HCT116 (cell line): ENCODE data around the gene ZFHX3.

Experiments used
- CTCF ChIP-seq, 3 experiments: fragments of 200-600 bp in 1 of 3; sonication (generic) in 1 of 3; IDR thresholded peaks in 2 of 3; conservative IDR thresholded peaks in 1 of 3; 2 replicates each; pipeline ENCODE4 v1.5.1; 2012 to 2017; ENCODE audit warnings: low read depth in 2 of 3, low read length in 2 of 3, antibody characterized with exemption in 1 of 3, borderline replicate concordance in 1 of 3, control low read depth in 1 of 3, mild to moderate bottlenecking in 1 of 3, mixed read lengths in 1 of 3, mixed run types in 1 of 3, moderate library complexity in 1 of 3; ENCODE audit not compliant: insufficient read depth in 1 of 3
- EZH2 ChIP-seq: fragments of 200-600 bp; sonication (generic); IDR thresholded peaks from 2 replicates; pipeline ENCODE4 v1.6.1; 2017; ENCODE audit warnings: antibody characterized with exemption, mixed run types
- EZH2phosphoT487 ChIP-seq: fragments of 200-600 bp; IDR thresholded peaks from 2 replicates; pipeline ENCODE4 v1.6.1; 2018; ENCODE audit warnings: antibody characterized with exemption, borderline replicate concordance
- POLR2A ChIP-seq: IDR thresholded peaks from 2 replicates; pipeline ENCODE4 v1.7.0; 2011; ENCODE audit warnings: borderline replicate concordance; ENCODE audit not compliant: insufficient read depth, insufficient read length; ENCODE audit errors: extremely low read depth
- REST ChIP-seq: IDR thresholded peaks from 2 replicates; pipeline ENCODE4 v1.6.1; 2012; ENCODE audit warnings: low read depth
- SRF ChIP-seq: IDR thresholded peaks from 2 replicates; pipeline ENCODE4 v1.6.1; 2012; ENCODE audit warnings: low read depth
- YY1 ChIP-seq: IDR thresholded peaks from 2 replicates; pipeline ENCODE4 v1.6.1; 2011; ENCODE audit warnings: low read length, low read depth, moderate library complexity, mild to moderate bottlenecking; ENCODE audit not compliant: insufficient replicate concordance; ENCODE audit errors: extremely low read depth

- TF ChIP-seq SRF (no peak), CTCF (IDR thresholded peaks at IDR 0.05 in 2 of 3, conservative IDR thresholded peaks at IDR 0.05 in 1 of 3; ENCODE audit: borderline replicate concordance in 1 of 3, insufficient read depth in 1 of 3, low read depth in 2 of 3, low read length in 2 of 3) (no peak), EZH2 (no peak), EZH2phosphoT487 (no peak), POLR2A (no peak), YY1 (no peak), REST (no peak)
Measured at GRCh38 chr16:72824027-72824426, 223.9 kb downstream of the ZFHX3 start.
